Measurements from ENCODE around the gene EGFL7. TPM values are rescaled to one million over a fixed set of nuclear protein-coding genes. Genes with fewer than 3 reads are reported as not detected.

Gene EGFL7
- total RNA-seq, 3 donors from 2014 or later (not counting 1 experiment from before 2014, with no cell fraction given) = 0.28 to 0.47 (median 0.29) TPM

- DNase-seq (no peak), ATAC-seq (no peak)
- Mint-ChIP-seq H3K27ac (no peak overlapping the region), H3K4me1 (peaks cover 7 to 8% of the 10 kb centered on the region in 2 donors), H3K9me3 (no peaks in the 10 kb centered on the region), H3K4me3 (no peak overlapping the region), H3K27me3 (ENCODE audit: low read depth in 2 of 2) (peaks cover 12 to 14% of the 10 kb centered on the region in 2 donors), H3K36me3 (no peaks in the 10 kb centered on the region)
- intact Hi-C loops (cut with micrococcal nuclease) = no loop called here
- peaks cover 5% of the 10 kb centered on the region for H3K27me3 ChIP-seq (ENCODE audit: control insufficient read depth, insufficient read depth, low read length)
- H3K36me3 ChIP-seq (ENCODE audit: control insufficient read depth, insufficient read depth, low read length) = no peaks in the 10 kb centered on the region
- H3K4me1 ChIP-seq (ENCODE audit: control insufficient read depth, insufficient read depth, low read length) = peaks cover 27% of the 10 kb centered on the region
- no peaks in the 10 kb centered on the region for H3K9me3 ChIP-seq (ENCODE audit: control insufficient read depth, insufficient read depth, low read length)
- no peak for TF ChIP-seq CTCF (IDR thresholded peaks at IDR 0.05)
- WGBS (ENCODE audit: insufficient coverage) = 54% methylated on average over 9 of the region's 9 CpGs
- H3K27ac ChIP-seq (ENCODE audit: low read length) = no peak overlapping the region
- H3K4me3 ChIP-seq (ENCODE audit: low read length) = no peak overlapping the region
These were observed 33.8 kb downstream of the EGFL7 start for GRCh38 chr9:136696502-136696901.

- Histone ChIP-seq H3K9me3 (ENCODE audit: control insufficient read depth, insufficient read depth, low read length) (no peaks in the 10 kb centered on the region), H3K27ac (ENCODE audit: low read length) (no peak overlapping the region), H3K27me3 (ENCODE audit: control insufficient read depth, insufficient read depth, low read length) (peaks cover 7% of the 10 kb centered on the region), H3K4me1 (ENCODE audit: control insufficient read depth, insufficient read depth, low read length) (peaks cover 29% of the 10 kb centered on the region), H3K4me3 (ENCODE audit: low read length) (no peak overlapping the region), H3K36me3 (ENCODE audit: control insufficient read depth, insufficient read depth, low read length) (no peaks in the 10 kb centered on the region)
- Mint-ChIP-seq H3K27me3 (ENCODE audit: low read depth in 2 of 2) (peaks cover 12 to 15% of the 10 kb centered on the region in 2 donors), H3K4me3 (no peak overlapping the region), H3K9me3 (no peaks in the 10 kb centered on the region), H3K27ac (peak overlapping the region in 1 of 2 donors; percentile 53), H3K36me3 (no peaks in the 10 kb centered on the region), H3K4me1 (peaks cover 8 to 12% of the 10 kb centered on the region in 2 donors)
- no peak for TF ChIP-seq CTCF (IDR thresholded peaks at IDR 0.05)
- ATAC-seq = no peak
- 90% methylated on average over 23 of the region's 23 CpGs for WGBS (ENCODE audit: insufficient coverage)
- intact Hi-C loops (cut with micrococcal nuclease) = no loop called here
- DNase-seq = no peak
These were observed 34.6 kb downstream of the EGFL7 start for GRCh38 chr9:136697146-136697820.

- peaks cover 7% of the 10 kb centered on the region for H3K27me3 ChIP-seq (ENCODE audit: control insufficient read depth, insufficient read depth, low read length)
- TF ChIP-seq CTCF (IDR thresholded peaks at IDR 0.05) = no peak
- no peaks in the 10 kb centered on the region for H3K36me3 ChIP-seq (ENCODE audit: control insufficient read depth, insufficient read depth, low read length)
- DNase-seq = no peak
- Mint-ChIP-seq H3K9me3 (no peaks in the 10 kb centered on the region), H3K36me3 (no peaks in the 10 kb centered on the region), H3K27ac (peak overlapping the region in 1 of 2 donors; percentile 53), H3K27me3 (ENCODE audit: low read depth in 2 of 2) (peaks cover 12 to 15% of the 10 kb centered on the region in 2 donors), H3K4me1 (peaks cover 8 to 12% of the 10 kb centered on the region in 2 donors), H3K4me3 (no peak overlapping the region)
- no peak overlapping the region for H3K27ac ChIP-seq (ENCODE audit: low read length)
- WGBS (ENCODE audit: insufficient coverage) = 59% methylated on average over 20 of the region's 20 CpGs
- H3K9me3 ChIP-seq (ENCODE audit: control insufficient read depth, insufficient read depth, low read length) = no peaks in the 10 kb centered on the region
- no peak for ATAC-seq
- no peak overlapping the region for H3K4me3 ChIP-seq (ENCODE audit: low read length)
- intact Hi-C loops (cut with micrococcal nuclease) = no loop called here
- peaks cover 29% of the 10 kb centered on the region for H3K4me1 ChIP-seq (ENCODE audit: control insufficient read depth, insufficient read depth, low read length)
These were observed 35.3 kb downstream of the EGFL7 start for GRCh38 chr9:136697821-136698526.
